ENCODE measurements around the gene AKAP10.

AKAP10 gene

GRCh38 chr17:19938736-19939135 is 38.9 kb downstream of the AKAP10 start:
- no peak for DNase-seq (ENCODE audit: low read depth)
- TF ChIP-seq, protein P1, sequence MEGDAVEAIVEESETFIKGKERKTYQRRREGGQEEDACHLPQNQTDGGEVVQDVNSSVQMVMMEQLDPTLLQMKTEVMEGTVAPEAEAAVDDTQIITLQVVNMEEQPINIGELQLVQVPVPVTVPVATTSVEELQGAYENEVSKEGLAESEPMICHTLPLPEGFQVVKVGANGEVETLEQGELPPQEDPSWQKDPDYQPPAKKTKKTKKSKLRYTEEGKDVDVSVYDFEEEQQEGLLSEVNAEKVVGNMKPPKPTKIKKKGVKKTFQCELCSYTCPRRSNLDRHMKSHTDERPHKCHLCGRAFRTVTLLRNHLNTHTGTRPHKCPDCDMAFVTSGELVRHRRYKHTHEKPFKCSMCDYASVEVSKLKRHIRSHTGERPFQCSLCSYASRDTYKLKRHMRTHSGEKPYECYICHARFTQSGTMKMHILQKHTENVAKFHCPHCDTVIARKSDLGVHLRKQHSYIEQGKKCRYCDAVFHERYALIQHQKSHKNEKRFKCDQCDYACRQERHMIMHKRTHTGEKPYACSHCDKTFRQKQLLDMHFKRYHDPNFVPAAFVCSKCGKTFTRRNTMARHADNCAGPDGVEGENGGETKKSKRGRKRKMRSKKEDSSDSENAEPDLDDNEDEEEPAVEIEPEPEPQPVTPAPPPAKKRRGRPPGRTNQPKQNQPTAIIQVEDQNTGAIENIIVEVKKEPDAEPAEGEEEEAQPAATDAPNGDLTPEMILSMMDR (IDR thresholded peaks at IDR 0.05; ENCODE audit: low read length, missing control alignments), result no peak
- no peak overlapping the region for H3K4me3 ChIP-seq (replicated peaks; ENCODE audit: low read depth, low read length)

DNA sequence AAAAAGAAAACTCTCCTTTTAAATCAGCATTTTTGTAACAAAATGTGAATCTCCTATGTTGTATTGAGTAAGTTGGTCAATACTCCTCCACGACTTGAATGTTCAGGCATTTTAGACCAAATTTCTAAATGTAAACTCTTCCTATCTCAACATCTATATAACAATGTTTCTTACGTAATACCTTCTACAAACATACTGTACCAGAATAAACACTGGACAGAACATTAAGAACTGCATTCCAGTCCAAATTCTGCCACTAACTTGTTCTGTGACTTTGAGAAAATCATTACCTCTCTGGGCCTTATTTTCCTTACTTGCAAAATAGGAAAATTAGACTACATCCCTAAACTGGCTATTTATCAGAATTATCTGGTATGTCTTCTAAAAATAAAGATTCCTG is 40.1 kb downstream of the AKAP10 start:
- peak; percentile 41 for DNase-seq (ENCODE audit: low read depth)
- no peak overlapping the region for H3K4me3 ChIP-seq (replicated peaks; ENCODE audit: low read depth, low read length)
- TF ChIP-seq, protein P1 (IDR thresholded peaks at IDR 0.05; ENCODE audit: low read length, missing control alignments), result no peak

- TF ChIP-seq, protein P1 (IDR thresholded peaks at IDR 0.05; ENCODE audit: low read length, missing control alignments), result no peak
- DNase-seq (ENCODE audit: low read depth), result no peak
- no peak overlapping the region for H3K4me3 ChIP-seq (replicated peaks; ENCODE audit: low read depth, low read length)
Observed at GRCh38 chr17:19935169-19935568, 42.5 kb downstream of the AKAP10 start.

DNA sequence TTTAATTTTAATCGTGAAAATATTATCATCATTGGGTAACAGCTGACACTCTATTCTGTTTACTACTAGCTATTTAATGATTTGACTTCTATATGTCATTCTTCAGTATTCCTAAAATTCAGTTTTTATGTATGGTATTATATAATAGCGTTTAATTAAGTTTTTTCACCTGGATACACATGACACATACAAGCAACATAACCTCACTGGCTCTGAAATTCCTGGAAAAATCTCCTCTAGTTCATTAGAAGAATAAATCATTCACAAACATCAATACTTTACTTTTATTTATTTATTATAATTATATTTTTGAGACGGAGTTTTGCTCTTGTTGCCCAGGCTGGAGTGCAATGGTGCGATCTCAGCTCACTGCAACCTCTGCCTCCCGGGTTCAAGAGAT is 44.0 kb downstream of the AKAP10 start:
- TF ChIP-seq, protein P1 (IDR thresholded peaks at IDR 0.05; ENCODE audit: low read length, missing control alignments), result no peak
- no peak overlapping the region for H3K4me3 ChIP-seq (replicated peaks; ENCODE audit: low read depth, low read length)
- DNase-seq (ENCODE audit: low read depth), result no peak

DNA sequence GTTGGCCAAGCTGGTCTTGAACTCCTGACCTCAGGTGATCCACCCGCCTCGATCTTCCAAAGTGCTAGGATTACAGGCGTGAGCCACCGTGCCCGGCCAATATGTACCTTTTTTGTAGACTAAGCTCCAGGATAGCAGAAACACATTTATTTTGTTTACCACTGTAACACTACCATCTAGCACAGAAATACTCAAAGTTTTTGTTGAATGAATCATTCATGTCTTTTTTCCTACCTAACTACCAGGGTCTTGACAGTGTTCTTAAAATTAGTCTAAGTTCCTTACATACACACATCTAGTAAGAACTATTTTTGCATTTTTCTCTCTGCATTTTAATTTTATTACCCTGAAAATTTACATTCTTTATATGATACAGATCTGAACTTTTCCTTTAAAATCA is 44.4 kb downstream of the AKAP10 start:
- no peak overlapping the region for H3K4me3 ChIP-seq (replicated peaks; ENCODE audit: low read depth, low read length)
- DNase-seq (ENCODE audit: low read depth), result peak; percentile 22
- TF ChIP-seq, protein P1 (IDR thresholded peaks at IDR 0.05; ENCODE audit: low read length, missing control alignments), result no peak

DNA sequence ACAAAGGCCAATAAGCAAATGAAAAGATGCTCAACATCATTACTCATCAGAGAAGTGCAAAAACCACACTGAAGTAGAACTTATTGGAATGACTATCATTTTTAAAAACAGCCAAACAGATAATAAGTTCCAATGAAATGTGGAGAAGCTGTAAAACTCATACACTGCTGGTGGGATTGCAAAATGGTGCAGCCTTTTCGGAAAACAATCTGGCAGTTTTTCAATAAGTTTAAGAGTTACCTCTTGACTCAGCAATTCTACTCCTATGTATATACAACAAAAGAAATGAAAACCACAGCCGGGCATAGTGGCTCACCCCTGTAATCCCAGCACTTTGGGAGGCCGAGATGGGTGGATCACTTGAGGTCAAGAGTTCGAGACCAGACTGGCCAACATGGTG is 49.3 kb downstream of the AKAP10 start:
- peak; percentile 11 for DNase-seq (ENCODE audit: low read depth)
- TF ChIP-seq, protein P1 (IDR thresholded peaks at IDR 0.05; ENCODE audit: low read length, missing control alignments), result no peak
- no peak overlapping the region for H3K4me3 ChIP-seq (replicated peaks; ENCODE audit: low read depth, low read length)

- DNase-seq (ENCODE audit: low read depth), result no peak
- TF ChIP-seq, protein P1 (IDR thresholded peaks at IDR 0.05; ENCODE audit: low read length, missing control alignments), result no peak
- H3K4me3 ChIP-seq (replicated peaks; ENCODE audit: low read depth, low read length), result no peak overlapping the region
Observed at GRCh38 chr17:19915245-19915978, 62.2 kb downstream of the AKAP10 start.

Data from fibroblast of pulmonary artery (primary cell).